C4-2B (cell line): ENCODE measurements around the gene HDX.

Experiments
- ZFX ChIP-seq: fragments of 450-650 bp; IDR thresholded peaks from 2 replicates; pipeline ENCODE4 v1.6.1; 2017
- TF ChIP-seq, protein P1 (sequence below): fragments of 450-650 bp; conservative IDR thresholded peaks from 2 replicates; pipeline ENCODE4 v1.5.1; 2017; ENCODE audit warnings: mild to moderate bottlenecking

- TF ChIP-seq, protein P1, sequence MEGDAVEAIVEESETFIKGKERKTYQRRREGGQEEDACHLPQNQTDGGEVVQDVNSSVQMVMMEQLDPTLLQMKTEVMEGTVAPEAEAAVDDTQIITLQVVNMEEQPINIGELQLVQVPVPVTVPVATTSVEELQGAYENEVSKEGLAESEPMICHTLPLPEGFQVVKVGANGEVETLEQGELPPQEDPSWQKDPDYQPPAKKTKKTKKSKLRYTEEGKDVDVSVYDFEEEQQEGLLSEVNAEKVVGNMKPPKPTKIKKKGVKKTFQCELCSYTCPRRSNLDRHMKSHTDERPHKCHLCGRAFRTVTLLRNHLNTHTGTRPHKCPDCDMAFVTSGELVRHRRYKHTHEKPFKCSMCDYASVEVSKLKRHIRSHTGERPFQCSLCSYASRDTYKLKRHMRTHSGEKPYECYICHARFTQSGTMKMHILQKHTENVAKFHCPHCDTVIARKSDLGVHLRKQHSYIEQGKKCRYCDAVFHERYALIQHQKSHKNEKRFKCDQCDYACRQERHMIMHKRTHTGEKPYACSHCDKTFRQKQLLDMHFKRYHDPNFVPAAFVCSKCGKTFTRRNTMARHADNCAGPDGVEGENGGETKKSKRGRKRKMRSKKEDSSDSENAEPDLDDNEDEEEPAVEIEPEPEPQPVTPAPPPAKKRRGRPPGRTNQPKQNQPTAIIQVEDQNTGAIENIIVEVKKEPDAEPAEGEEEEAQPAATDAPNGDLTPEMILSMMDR: no peak
- no peak for TF ChIP-seq ZFX
These were observed 183.6 kb downstream of the HDX start for GRCh38 chrX:84318661-84319060.
